ENCODE results near the gene TSHZ2.

DNA sequence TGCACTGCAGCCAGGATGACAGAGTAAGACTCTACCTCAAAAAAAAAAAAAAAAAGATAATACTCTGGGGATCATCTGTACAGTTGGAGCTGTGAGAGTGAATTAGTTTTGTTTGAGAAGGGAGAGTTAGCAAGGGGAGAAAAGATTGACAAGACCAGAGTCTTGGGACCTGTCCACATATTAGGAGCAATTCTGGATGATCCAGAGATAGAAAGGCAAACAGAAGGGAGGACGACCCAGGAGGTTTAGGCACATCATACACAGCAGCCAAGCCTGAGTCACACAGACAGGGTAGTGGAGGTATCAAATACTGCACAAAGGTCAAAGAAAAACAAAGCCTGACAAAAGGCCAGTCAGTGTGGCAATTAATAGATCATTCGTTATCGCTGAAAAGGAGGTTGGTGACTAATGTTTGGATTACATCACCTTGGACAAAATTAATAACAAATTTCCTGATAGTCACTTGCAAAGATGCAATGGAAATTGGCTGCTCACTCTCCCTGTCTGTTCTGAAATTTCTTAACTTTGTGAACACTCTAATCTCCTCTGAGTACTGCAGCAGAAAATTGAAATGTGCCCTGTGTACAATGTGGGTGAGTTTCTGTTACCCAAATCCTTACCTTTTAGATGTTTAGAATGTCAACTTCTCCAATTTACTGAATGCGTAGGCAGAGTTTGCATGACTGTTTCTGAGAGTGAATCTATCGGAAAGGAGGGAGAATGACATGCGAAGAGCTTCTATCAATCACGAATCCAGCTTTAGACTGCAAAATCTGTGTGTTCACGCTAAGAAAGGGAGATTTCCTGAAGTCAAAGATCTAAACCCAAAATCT lies 105.4 kb downstream of the TSHZ2 start:
- TF ChIP-seq CTCF (IDR thresholded peaks at IDR 0.05; ENCODE audit: low read depth, low read length) (no peak), EZH2phosphoT487 (IDR thresholded peaks at IDR 0.05; ENCODE audit: low read depth) (no peak)
